ENCODE results near the gene PLAGL2. TPM values are rescaled to one million over a fixed set of nuclear protein-coding genes. Genes with fewer than 3 reads are reported as not detected.
"Not testable (repeated sequence)": the region's sequence is repeated elsewhere in the genome, so short reads cannot be mapped to it uniquely, and the experiment has no call there.

The PLAGL2 gene
- total RNA-seq, 1 donor from 2014 or later, result 17.9 TPM

DNA sequence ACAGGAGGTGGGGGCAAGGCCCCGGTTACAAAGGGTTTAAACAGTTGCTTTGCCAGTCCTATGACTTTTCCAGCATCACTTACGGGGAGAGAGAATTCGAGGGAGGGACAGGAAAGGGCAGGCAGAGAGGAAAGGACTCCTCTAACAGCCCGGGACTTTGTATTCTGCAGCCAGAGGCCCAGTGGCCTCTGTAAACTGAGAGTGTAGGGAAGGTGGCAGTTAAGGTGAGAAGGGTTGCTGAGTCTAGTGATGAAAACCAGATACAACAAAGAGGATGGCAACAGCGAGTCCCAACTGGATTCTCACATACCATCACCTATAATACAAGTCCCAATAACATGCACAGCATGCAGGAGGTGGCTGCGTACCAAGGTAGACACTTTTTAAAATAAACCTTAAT, 13.5 kb downstream of the PLAGL2 start:
- no peak overlapping the region for H3K27ac Mint-ChIP-seq
- no peaks in the 10 kb centered on the region for H3K9me3 Mint-ChIP-seq
- no peaks in the 10 kb centered on the region for H3K27me3 Mint-ChIP-seq
- POLR2A ChIA-PET, result interaction anchor here (0.6 kb wide), 1 partner anchor 37 kb away, joined by 3 read pairs; no protein-coding TSS in a partner anchor
- intact Hi-C loops (cut with micrococcal nuclease), result no loop called here
- H3K4me3 Mint-ChIP-seq, result no peak overlapping the region
- CTCF ChIA-PET, result no interaction called here
- TF ChIP-seq, protein P1, sequence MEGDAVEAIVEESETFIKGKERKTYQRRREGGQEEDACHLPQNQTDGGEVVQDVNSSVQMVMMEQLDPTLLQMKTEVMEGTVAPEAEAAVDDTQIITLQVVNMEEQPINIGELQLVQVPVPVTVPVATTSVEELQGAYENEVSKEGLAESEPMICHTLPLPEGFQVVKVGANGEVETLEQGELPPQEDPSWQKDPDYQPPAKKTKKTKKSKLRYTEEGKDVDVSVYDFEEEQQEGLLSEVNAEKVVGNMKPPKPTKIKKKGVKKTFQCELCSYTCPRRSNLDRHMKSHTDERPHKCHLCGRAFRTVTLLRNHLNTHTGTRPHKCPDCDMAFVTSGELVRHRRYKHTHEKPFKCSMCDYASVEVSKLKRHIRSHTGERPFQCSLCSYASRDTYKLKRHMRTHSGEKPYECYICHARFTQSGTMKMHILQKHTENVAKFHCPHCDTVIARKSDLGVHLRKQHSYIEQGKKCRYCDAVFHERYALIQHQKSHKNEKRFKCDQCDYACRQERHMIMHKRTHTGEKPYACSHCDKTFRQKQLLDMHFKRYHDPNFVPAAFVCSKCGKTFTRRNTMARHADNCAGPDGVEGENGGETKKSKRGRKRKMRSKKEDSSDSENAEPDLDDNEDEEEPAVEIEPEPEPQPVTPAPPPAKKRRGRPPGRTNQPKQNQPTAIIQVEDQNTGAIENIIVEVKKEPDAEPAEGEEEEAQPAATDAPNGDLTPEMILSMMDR (IDR thresholded peaks at IDR 0.05), result no peak
- H3K36me3 Mint-ChIP-seq (ENCODE audit: low read depth), result peaks cover 55% of the 10 kb centered on the region
- no peak for DNase-seq
- no peak for ATAC-seq (ENCODE audit: low read depth)
- H3K4me1 Mint-ChIP-seq, result peaks cover 13% of the 10 kb centered on the region

DNA sequence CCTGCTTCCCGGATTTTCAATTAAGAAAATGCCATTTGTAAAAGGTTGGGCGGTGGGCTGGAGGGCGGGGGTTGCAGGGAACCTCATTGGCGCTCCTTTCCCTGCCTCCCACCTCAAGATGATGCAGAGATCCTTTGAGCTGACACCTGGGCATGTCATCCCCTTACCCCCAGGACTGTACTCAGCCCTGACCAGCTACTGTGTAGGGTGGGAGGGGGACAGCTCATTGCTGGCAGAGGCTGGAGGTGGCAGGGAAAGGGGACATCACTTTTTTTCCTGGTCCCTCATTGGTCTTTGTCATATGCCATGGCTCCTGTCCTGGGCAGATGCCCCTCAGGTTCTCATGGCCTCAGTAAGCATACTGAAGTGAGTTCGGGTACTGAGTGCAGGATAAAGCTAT, 14.2 kb downstream of the PLAGL2 start:
- H3K27ac Mint-ChIP-seq; intact Hi-C loops (cut with micrococcal nuclease); ATAC-seq (ENCODE audit: low read depth); CTCF ChIA-PET; DNase-seq; H3K9me3 Mint-ChIP-seq; H3K4me3 Mint-ChIP-seq; H3K27me3 Mint-ChIP-seq: not testable (repeated sequence)
- POLR2A ChIA-PET, result interaction anchor here (0.6 kb wide), 1 partner anchor 38 kb away, joined by 3 read pairs; no protein-coding TSS in a partner anchor
- Mint-ChIP-seq H3K4me1 (peaks cover 16% of the 10 kb centered on the region), H3K36me3 (ENCODE audit: low read depth) (peaks cover 49% of the 10 kb centered on the region)

DNA sequence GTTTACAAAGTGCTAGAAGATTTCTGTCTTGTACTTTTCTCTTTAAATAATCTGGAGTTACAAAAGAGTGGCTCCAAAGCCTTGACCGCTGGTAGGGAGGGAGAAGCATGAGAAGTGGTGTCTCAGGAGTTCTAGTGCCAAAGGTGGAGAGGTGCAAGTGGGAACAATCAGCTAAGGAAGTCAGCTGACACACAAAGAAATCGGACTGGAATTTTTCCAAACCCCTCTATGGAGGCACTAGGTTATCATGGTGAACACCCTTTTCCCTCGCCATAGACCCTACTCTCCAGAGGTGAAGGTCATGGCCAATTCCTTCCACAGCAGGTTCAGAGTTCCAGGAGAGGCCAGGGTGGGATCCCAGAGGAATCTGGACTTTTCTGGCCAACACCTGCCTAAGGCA, 14.8 kb downstream of the PLAGL2 start:
- DNase-seq (no peak), ATAC-seq (ENCODE audit: low read depth) (no peak)
- POLR2A ChIA-PET, result no interaction called here
- Mint-ChIP-seq H3K4me3 (no peak overlapping the region), H3K4me1 (peaks cover 16% of the 10 kb centered on the region), H3K36me3 (ENCODE audit: low read depth) (peaks cover 46% of the 10 kb centered on the region), H3K9me3 (no peaks in the 10 kb centered on the region), H3K27ac (no peak overlapping the region), H3K27me3 (peaks cover 4% of the 10 kb centered on the region)
- CTCF ChIA-PET, result no interaction called here
- TF ChIP-seq, protein P1 (IDR thresholded peaks at IDR 0.05), result no peak
- intact Hi-C loops (cut with micrococcal nuclease), result no loop called here

DNA sequence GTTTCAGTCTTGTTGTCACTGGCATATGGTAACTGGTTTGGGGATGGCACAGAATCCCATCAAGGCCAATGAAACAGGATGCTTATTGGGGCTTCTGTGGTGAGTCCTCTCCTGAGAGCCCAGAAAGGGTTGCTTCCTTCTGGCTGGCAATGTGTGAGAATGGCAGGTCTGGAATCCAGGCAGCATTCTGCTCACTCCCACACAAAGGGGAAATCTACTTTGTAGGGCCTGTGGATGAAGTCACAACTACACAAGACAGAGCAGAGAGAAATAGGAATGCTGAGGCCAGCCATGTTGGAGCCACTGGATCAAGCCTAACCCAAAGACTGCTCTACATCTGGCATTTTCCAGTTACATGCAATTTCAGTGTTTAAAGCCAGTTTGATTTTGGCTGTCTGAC, 15.7 kb downstream of the PLAGL2 start:
- peaks cover 4% of the 10 kb centered on the region for H3K27me3 Mint-ChIP-seq
- H3K4me1 Mint-ChIP-seq, result peaks cover 16% of the 10 kb centered on the region
- no peaks in the 10 kb centered on the region for H3K9me3 Mint-ChIP-seq
- CTCF ChIA-PET, result no interaction called here
- TF ChIP-seq, protein P1 (IDR thresholded peaks at IDR 0.05), result no peak
- intact Hi-C loops (cut with micrococcal nuclease), result no loop called here
- POLR2A ChIA-PET, result no interaction called here
- DNase-seq (no peak), ATAC-seq (ENCODE audit: low read depth) (no peak)
- no peak overlapping the region for H3K27ac Mint-ChIP-seq
- no peak overlapping the region for H3K4me3 Mint-ChIP-seq
- H3K36me3 Mint-ChIP-seq (ENCODE audit: low read depth), result peaks cover 38% of the 10 kb centered on the region

DNA sequence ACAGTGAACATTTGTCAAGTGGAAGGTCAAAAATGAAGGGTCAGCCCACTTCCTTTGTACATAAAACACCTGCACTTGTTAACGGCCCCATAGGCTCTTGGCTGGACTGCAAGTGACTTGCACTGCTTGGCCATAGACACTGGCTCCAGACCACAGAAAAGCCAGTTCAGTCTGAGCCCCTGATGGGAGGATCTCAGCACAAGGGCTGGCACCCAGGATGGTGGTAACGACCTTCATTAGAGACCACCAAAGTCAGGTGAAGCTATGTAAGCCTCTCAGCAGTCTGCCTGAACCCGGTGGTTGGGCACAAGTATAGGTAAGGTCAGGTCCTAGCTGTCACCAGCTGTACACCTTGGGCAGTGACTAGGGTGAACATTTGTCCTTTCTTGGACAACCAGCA, 16.1 kb downstream of the PLAGL2 start:
- TF ChIP-seq, protein P1 (IDR thresholded peaks at IDR 0.05), result no peak
- POLR2A ChIA-PET, result no interaction called here
- Mint-ChIP-seq H3K27me3 (peaks cover 4% of the 10 kb centered on the region), H3K27ac (no peak overlapping the region), H3K4me3 (no peak overlapping the region), H3K36me3 (ENCODE audit: low read depth) (peaks cover 34% of the 10 kb centered on the region), H3K4me1 (peaks cover 16% of the 10 kb centered on the region), H3K9me3 (no peaks in the 10 kb centered on the region)
- ATAC-seq (ENCODE audit: low read depth), result no peak
- CTCF ChIA-PET, result no interaction called here
- DNase-seq, result no peak
- intact Hi-C loops (cut with micrococcal nuclease), result no loop called here
